HG03558 (cell line): ENCODE results near the gene C20orf141.
"Not testable (repeated sequence)": the region's sequence is repeated elsewhere in the genome, so short reads cannot be mapped to it uniquely, and the experiment has no call there.

Source experiments
- ATAC-seq: cut with Tn5 transposase; IDR thresholded peaks from one replicate; pipeline ENCODE4 v1.9.1; 2021; ENCODE audit warnings: moderate number of reproducible peaks; ENCODE audit not compliant: unreplicated experiment; ENCODE audit errors: extremely low read depth

Gene C20orf141

GRCh38 chr20:2817891-2818595, 3.3 kb downstream of the C20orf141 start:
- ATAC-seq = no peak

GRCh38 chr20:2820084-2820895, 5.5 kb downstream of the C20orf141 start:
- no peak for ATAC-seq

- no peak for ATAC-seq
These were observed 6.4 kb downstream of the C20orf141 start for GRCh38 chr20:2820896-2821869.

- ATAC-seq = no peak
These were observed 7.3 kb downstream of the C20orf141 start for GRCh38 chr20:2822073-2822472.

GRCh38 chr20:2825761-2826160, 11.0 kb downstream of the C20orf141 start:
- ATAC-seq = no peak

- no peak for ATAC-seq
These were observed 11.9 kb downstream of the C20orf141 start for GRCh38 chr20:2826655-2827054.

- ATAC-seq = no peak
These were observed 14.6 kb downstream of the C20orf141 start for GRCh38 chr20:2829376-2829775.

GRCh38 chr20:2831206-2831605, 16.4 kb downstream of the C20orf141 start:
- ATAC-seq = not testable (repeated sequence)

- ATAC-seq = no peak
These were observed 19.0 kb downstream of the C20orf141 start for GRCh38 chr20:2833761-2834160.

GRCh38 chr20:2834401-2835110, 19.8 kb downstream of the C20orf141 start:
- ATAC-seq = no peak

- no peak for ATAC-seq
These were observed 20.6 kb downstream of the C20orf141 start for GRCh38 chr20:2835331-2835796.

GRCh38 chr20:2836035-2836434, 21.2 kb downstream of the C20orf141 start:
- no peak for ATAC-seq

GRCh38 chr20:2837221-2837960, 22.6 kb downstream of the C20orf141 start:
- no peak for ATAC-seq

GRCh38 chr20:2838170-2838797, 23.5 kb downstream of the C20orf141 start:
- no peak for ATAC-seq

- no peak for ATAC-seq
These were observed 24.3 kb downstream of the C20orf141 start for GRCh38 chr20:2838847-2839671.

GRCh38 chr20:2839732-2840137, 24.9 kb downstream of the C20orf141 start:
- ATAC-seq = no peak

GRCh38 chr20:2840138-2840966, 25.6 kb downstream of the C20orf141 start, which contains the start of the genes PCED1A and VPS16:
PCED1A (minus strand) TSS chr20:2840655; CDS start chr20:2839912, 743 bp downstream.
VPS16 (plus strand) TSS chr20:2840745; CDS start chr20:2840775, 30 bp downstream.
- peak; percentile 81 for ATAC-seq
